ENCODE measurements around the gene IKBKE. TPM values are rescaled to one million over a fixed set of nuclear protein-coding genes. Genes with fewer than 3 reads are reported as not detected.

Gene IKBKE
- total RNA-seq, 1 donor from 2014 or later = 11.1 TPM

- no peak for DNase-seq (ENCODE audit: low read depth in 2 of 2)
Measured at GRCh38 chr1:206511362-206512057, 41.2 kb downstream of the IKBKE start.

- DNase-seq (ENCODE audit: low read depth in 2 of 2) = no peak
Measured at GRCh38 chr1:206512058-206512850, 42.0 kb downstream of the IKBKE start.

GRCh38 chr1:206512851-206513180 is 42.5 kb downstream of the IKBKE start:
- no peak for DNase-seq (ENCODE audit: low read depth in 2 of 2)

GRCh38 chr1:206513312-206514111 is 43.2 kb downstream of the IKBKE start:
- DNase-seq (ENCODE audit: low read depth in 2 of 2) = no peak

- no peak for DNase-seq (ENCODE audit: low read depth in 2 of 2)
Measured at GRCh38 chr1:206514813-206515387, 44.6 kb downstream of the IKBKE start.

- no peak for DNase-seq (ENCODE audit: low read depth in 2 of 2)
Measured at GRCh38 chr1:206516728-206516990, 46.4 kb downstream of the IKBKE start.

GRCh38 chr1:206517784-206518183 is 47.5 kb downstream of the IKBKE start:
- no peak for DNase-seq (ENCODE audit: low read depth in 2 of 2)

GRCh38 chr1:206518206-206518605 is 47.9 kb downstream of the IKBKE start:
- no peak for DNase-seq (ENCODE audit: low read depth in 2 of 2)

- no peak for DNase-seq (ENCODE audit: low read depth in 2 of 2)
Measured at GRCh38 chr1:206518743-206519142, 48.5 kb downstream of the IKBKE start.

GRCh38 chr1:206521127-206521526 is 50.9 kb downstream of the IKBKE start:
- DNase-seq (ENCODE audit: low read depth in 2 of 2) = no peak

GRCh38 chr1:206521694-206522402 is 51.6 kb downstream of the IKBKE start:
- no peak for DNase-seq (ENCODE audit: low read depth in 2 of 2)

- no peak for DNase-seq (ENCODE audit: low read depth in 2 of 2)
Measured at GRCh38 chr1:206524739-206525364, 54.6 kb downstream of the IKBKE start.

GRCh38 chr1:206526064-206526911 is 56.0 kb downstream of the IKBKE start:
- no peak for DNase-seq (ENCODE audit: low read depth in 2 of 2)

- no peak for DNase-seq (ENCODE audit: low read depth in 2 of 2)
Measured at GRCh38 chr1:206529425-206529824, 59.1 kb downstream of the IKBKE start.

- no peak for DNase-seq (ENCODE audit: low read depth in 2 of 2)
Measured at GRCh38 chr1:206532368-206532767, 62.1 kb downstream of the IKBKE start.

- no peak for DNase-seq (ENCODE audit: low read depth in 2 of 2)
Measured at GRCh38 chr1:206534552-206534951, 64.3 kb downstream of the IKBKE start.

- DNase-seq (ENCODE audit: low read depth in 2 of 2) = no peak
Measured at GRCh38 chr1:206535853-206536188, 65.5 kb downstream of the IKBKE start.

- no peak for DNase-seq (ENCODE audit: low read depth in 2 of 2)
Measured at GRCh38 chr1:206537141-206537540, 66.9 kb downstream of the IKBKE start.

- DNase-seq (ENCODE audit: low read depth in 2 of 2) = no peak
Measured at GRCh38 chr1:206538086-206538770, 68.0 kb downstream of the IKBKE start.

All from lung microvascular endothelial cell (primary cell).